NCI-H524 (cell line): Measurements from ENCODE around the gene ZMYM5.
"Not testable (repeated sequence)": the region's sequence is repeated elsewhere in the genome, so short reads cannot be mapped to it uniquely, and the experiment has no call there.

Experiments used
- DNase-seq, 2 experiments: peaks; one replicate each; lab custom pipeline; 2025; lab: John Stamatoyannopoulos, UW

Gene ZMYM5

DNA sequence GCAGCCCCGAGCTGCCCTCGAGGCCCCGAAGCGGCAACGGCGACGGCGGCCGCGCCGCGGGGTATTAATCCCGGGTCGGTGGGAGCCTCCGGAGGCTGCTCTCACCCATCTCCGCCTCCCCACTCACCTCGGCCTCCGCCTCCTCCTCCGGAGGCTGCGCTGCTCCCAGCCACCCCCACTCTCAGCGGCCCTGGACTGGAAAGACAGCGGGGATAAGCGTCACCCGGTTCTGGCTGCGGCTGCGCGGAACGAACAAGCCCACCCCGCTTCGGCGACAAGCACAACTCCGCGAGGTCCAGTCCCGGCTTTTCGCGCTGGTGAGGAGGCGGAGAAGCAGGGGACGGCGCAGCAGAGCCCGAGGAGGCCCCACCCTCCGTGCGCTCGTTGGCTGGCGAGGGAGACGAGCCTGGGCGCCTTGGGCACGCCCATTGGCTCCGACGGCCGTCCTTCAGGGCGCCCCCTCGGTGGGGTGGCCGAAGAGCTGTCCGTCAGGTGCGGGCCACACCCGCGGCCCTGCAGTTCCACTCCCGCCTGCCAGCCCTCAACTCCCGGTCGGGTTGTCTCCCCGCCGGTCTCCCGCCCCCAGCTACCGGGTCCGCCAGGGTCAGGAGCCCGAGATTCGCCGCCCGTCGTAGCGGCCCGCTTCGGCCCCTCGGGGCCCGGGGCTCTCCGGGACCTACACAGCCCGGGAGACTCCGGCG lies at the start of gene ZMYM5:
ZMYM5 (minus strand) TSS at position 327 of the 701 bp plus-strand sequence. CDS start 11,469 bp downstream, outside the sequence.
- peak; percentile 99 to 100 for DNase-seq

DNA sequence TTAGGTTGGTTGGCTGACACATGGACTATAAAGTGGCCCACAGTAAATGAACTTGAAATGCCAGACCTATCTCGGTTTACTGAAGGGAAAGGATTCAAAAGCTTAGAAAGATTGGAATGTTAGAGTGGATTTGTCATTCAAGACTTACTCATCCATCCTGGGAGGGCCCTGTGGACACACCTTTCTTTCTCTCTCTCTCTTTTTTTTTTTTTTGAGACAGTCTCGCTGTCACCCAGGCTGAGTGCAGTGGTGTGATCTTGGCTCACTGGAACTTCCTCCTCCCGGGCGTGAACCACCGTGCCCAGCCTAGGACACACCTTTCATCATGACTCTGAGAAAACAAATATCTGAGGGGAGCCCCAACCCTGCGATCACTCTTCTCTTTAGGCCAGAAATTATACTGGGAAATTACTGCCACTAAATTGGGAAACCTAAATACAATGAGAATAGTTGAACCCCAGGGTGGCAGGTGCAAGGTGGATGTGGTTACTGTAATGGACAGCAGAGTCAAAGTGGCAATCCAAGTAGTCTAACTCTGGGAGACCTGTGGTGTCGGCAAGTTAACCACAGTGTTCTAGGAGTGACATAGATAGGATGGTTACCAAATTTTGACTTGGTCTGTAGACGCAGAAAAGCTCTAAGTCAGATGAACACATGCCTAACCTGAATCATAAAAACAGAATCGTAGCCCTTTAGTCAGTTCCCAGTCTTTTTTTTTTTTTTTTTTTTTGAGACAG lies 47.1 kb upstream of the ZMYM5 start:
- DNase-seq: no peak

DNA sequence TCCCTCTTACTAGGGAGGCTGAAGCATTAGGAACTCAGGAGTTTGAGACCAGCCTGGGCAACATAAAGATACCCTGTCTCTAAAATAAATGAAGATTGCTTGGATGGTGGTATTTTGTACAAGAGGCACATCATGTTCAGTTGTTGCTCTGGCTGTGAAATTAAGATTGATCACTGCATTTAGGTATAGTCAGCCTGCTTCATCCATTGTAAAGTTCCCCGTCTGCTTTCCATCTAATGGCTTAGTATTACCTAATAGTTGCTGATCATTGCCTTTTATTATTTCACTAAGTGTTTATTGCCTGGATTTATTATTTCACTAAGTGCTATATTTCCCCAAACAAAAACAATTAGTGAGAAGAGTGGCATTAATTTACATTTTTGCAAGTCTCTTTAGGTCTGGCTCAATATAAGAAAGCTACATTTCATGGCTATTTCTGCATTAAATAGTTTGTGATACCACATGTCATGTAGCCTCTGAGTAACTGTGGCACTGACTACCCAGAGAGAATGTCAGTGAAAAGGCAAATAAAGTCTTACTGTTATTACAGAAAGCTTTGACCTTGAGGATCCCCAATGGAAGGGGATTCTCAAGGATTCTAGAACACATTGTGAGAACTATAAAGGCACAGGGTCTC lies 45.0 kb upstream of the ZMYM5 start:
- no peak for DNase-seq

DNA sequence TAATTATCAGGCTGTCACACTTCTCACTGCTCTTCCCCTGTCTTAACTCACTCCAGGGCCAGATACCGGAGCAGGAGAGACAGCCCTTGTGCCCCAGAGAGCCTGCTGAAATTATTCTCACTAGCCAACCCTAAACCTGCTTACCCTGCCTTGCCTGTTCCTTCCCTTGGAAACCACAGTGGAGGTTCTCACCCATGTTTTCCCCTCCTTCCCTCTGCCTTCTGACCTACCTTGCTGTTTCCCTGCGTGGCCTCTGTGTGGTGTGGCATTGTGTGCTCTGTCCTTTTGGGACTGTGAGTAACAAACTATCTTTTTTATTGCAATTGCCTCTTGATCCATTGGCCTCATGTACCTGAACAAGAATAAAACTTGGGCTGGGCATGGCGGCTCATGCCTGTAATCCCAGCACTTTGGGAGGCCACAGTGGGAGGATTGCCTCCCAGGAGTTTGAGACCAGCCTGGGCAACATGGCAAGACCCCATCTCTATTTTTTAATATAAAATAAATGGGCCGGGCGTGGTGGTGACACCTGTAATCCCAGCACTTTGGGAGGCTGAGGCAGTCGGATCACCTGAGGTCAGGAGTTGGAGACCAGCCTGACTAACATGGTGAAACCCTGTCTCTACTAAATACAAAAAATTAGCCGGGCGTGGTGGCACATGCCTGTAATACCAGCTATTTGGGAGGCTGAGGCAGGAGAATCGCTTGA lies 42.2 kb upstream of the ZMYM5 start:
- not testable (repeated sequence) for DNase-seq

DNA sequence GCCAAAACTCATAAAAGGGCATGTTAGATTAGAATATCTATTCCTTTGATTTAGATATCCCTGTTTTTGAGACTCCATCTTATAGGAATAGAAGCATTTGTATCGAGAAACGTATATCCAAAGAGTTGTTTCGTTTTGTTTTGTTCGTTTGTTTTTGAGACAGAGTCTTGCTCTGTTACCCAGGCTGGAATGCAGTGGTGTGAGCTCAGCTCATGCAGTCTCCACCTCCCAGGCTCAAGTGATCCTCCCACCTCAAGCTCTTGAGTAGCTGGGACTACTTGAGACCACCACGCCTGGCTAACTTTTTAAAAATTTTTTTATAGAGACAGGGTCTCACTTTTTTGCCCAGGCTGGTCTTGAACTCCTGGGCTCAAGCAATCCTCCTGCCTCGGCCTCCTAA lies 26.6 kb upstream of the ZMYM5 start:
- no peak for DNase-seq

GRCh38 chr13:19888799-19889198 lies 25.4 kb upstream of the ZMYM5 start:
- DNase-seq: peak in 1 of 2 experiments; percentile 22

DNA sequence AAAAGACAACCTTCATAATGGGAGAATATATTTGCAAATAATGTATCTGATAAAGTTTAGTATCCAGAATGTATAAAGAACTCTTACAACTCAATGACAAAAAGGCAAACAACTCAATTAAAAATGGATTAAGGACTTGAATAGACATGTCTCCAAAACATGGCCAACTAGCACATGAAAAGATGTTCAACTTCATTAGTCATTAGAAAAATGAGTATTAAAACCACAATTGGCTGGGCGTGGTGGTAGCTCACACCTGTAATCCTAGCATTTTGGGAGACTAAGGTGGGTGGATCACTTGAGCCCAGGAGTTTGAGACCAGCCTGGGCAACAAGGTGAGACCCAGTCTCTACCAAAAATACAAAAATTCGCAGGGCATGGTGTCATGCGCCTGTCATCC lies 18.8 kb upstream of the ZMYM5 start:
- no peak for DNase-seq

DNA sequence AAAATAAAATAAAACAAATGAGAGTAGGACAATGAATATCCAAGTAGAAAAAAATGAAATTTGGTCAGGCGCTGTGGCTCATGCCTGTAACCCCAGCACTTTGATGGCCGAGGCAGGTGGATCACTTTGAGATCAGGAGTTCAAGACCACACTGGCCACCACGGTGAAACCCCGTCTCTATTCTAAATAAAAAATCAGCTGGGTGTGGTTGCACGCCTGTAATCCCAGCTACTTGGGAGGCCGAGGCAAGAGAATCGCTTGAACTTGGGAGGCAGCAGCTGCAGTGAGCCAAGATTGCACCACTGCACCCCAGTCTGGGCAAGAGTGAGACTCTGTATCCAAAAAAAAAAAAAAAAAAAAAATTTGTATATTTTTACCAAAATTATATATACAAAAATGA lies 18.2 kb upstream of the ZMYM5 start:
- no peak for DNase-seq

DNA sequence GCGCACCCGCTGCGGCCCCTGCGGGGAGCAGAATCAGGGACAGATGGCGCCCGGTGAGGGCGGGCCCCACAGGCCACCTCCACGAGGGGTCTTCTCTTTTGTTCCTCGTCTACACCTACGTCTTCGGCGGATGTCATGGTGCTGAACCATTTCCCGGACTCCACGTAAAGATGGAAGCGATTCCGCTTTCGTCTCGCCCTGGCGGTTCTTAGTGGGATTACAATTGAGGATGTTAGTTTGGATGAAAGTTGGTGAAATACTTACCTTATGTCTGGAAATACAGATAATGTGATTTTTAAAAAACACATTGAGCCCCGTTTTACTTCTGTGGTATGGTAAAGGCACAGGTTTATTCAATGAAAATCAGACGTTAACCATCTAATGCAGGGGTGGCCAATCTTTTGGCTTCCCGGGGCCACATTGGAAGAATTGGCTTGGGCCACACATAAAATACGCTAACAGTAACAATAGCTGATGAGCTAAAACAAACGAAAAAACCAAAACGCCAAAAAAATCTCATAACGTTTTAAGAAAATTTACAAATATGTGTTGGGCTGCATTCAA lies 1.4 kb upstream of the ZMYM5 start:
- peak; percentile 86 to 94 for DNase-seq

- DNase-seq: peak; percentile 73 to 82
These were observed 736 bp upstream of the ZMYM5 start for GRCh38 chr13:19864024-19864745.

GRCh38 chr13:19862481-19863313 lies 752 bp downstream of the ZMYM5 start:
- DNase-seq: peak; percentile 41 to 65

DNA sequence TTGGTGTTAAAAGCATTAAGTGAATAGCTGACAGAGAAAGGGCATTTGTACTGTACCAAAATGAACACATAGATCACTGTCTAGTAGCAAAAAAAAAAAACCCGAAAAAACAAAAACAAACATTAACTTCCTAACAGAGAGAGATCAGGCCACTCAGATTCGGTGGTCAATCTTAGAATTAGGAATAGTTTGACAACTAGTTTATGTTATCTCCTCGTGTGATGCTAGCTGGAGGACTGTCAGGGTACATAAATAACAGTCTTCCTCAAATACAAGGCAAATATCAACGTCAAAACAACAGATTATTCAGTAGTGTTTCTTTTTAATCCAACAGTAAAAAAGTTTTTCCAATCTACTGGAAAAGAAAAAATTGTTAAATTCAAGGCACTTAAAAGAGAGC lies 1.7 kb downstream of the ZMYM5 start:
- DNase-seq: no peak

- no peak for DNase-seq
These were observed 2.4 kb downstream of the ZMYM5 start for GRCh38 chr13:19860884-19861655.

GRCh38 chr13:19857637-19858036 lies 5.8 kb downstream of the ZMYM5 start:
- DNase-seq: not testable (repeated sequence)

DNA sequence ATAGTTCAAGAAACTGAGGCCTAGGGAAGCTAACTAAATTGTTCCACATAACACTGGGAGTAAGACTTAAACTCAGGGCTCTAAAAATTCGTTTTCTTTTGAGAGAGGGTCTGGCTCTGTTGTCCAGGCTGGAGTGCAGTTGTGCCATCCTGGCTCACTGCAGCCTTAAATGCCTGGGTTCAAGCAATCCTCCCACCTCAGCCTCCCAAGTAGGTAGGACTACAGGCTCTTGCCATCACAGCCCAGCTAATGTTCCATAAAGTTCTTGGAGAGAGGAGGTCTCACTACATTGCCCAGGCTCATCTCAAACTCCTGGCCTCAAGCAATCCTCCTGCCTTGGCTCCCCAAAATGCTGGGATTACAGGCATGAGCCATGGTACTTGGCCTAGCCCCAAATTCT lies 10.7 kb downstream of the ZMYM5 start:
- DNase-seq: no peak

GRCh38 chr13:19845758-19846157 lies 17.7 kb downstream of the ZMYM5 start:
- no peak for DNase-seq

GRCh38 chr13:19838865-19839275 lies 24.6 kb downstream of the ZMYM5 start:
- DNase-seq: no peak

DNA sequence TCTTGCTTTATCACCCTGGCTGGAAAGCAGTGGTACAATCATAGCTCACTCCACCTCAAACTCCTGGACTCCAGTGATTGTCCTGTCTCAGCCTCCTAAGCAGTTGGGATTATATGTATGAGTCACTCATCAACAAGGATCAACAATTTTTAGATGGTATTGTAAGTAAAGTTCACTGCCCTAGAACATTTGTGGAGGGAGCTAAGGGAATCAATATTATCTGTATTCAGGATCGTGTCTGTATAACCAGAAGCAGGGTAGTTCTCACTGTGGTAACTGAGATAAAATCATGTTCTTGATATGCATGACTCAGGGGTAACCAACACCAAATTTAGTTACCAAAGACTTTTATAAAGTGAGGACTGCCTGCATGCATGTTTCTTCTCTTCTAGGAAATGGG lies 27.0 kb downstream of the ZMYM5 start:
- no peak for DNase-seq

- no peak for DNase-seq
These were observed 28.7 kb downstream of the ZMYM5 start for GRCh38 chr13:19834704-19835103.

- no peak for DNase-seq
These were observed 40.8 kb downstream of the ZMYM5 start for GRCh38 chr13:19822673-19823072.
